HG03469 (cell line): Measurements from ENCODE around the gene HNRNPF.

ENCODE experiments used
- ATAC-seq: cut with Tn5 transposase; IDR thresholded peaks from one replicate; pipeline ENCODE4 v1.9.1; 2021; ENCODE audit warnings: mild to moderate bottlenecking, moderate library complexity, moderate number of reproducible peaks; ENCODE audit not compliant: unreplicated experiment

HNRNPF gene

DNA sequence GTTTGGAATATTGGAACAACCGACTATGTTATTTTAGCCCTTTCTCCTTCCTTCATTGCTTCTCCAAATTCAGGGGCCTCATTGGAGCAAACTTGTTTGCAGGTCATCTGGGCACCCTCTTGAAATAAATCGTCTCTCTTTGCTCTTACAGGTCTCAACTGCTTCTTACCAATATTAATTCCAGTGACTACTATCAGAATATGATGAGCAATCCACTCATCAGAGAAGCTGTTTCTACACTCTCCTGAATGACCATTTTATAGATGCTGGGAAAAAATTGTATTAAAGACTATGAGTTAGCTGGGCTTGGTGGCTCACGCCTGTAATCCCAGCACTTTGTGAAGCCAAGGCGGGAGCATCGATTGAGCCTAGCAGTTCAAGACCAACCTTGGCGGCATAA is 12.5 kb upstream of the HNRNPF start:
- ATAC-seq: no peak

DNA sequence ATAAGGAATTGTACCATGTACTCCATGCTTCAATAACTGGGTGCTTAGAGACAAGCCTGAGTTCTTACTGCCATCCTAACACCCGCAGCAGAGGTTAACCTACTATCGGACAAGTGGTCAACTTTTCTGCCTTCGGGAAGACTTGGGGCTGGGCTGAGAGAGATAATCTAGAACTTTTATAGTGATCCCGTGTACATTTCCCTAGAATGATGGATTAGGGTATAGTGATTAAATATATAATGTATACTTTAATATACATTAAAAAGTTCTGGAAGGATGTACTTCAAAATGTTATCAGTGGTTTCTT is 12.2 kb upstream of the HNRNPF start:
- no peak for ATAC-seq

DNA sequence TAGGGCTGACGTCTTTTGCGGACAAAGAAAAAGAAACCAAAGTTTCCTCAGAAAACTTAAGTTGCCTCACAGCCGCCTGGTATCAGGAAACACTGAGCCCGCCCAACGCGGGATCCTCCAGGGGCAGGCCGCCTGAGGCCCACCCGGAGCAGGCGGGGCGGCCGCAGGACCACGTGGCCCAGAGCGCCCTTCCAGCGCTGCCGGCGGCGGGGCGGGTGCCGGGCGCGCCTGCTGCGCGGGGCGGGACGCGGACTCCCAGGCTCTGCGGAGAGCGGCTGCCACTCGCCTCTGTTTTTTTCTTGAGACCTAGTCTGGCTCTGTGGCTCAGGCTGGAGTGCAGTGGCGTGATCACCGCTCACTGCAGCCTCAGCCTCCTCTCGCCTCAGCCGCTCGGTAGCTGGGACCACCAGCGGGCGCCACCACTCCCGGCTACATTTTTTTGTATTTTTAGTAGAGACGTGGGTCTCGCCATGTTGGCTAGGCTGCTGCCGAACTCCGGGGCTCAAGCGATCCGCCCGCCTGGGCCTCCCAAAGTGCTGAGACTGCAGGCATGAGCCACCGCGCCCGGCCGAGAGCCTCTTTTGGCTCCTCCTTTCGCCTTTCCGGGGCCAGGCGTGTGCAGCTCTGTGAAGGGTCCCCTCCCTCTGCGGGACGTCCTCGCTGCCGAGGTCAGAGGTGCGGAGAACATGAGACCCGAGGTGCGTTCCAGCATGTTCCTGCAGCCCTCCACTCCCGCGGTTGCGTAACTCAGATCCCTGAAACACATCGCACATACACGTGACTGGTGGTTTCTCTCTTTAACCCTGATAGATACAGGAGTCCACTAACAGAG is 11.6 kb upstream of the HNRNPF start:
- ATAC-seq: peak; percentile 65

DNA sequence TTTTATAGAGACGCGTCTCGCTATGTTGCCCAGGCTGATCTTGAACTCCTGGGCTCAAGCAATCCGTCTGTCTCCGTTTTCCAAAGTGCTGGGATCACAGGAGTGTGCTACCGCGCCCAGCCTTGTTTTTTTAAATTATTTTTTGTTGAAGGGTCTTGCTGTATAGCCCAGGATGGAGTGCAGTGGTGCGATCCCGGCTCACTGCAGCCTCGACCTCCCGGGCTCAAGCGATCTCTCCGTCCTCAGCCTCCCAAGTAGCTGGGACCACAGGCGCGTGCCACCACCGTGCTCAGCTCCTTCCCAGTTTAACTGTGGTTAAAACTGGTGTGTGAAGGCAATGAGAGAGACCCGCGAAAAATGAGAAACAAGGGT is 11.0 kb upstream of the HNRNPF start:
- no peak for ATAC-seq

DNA sequence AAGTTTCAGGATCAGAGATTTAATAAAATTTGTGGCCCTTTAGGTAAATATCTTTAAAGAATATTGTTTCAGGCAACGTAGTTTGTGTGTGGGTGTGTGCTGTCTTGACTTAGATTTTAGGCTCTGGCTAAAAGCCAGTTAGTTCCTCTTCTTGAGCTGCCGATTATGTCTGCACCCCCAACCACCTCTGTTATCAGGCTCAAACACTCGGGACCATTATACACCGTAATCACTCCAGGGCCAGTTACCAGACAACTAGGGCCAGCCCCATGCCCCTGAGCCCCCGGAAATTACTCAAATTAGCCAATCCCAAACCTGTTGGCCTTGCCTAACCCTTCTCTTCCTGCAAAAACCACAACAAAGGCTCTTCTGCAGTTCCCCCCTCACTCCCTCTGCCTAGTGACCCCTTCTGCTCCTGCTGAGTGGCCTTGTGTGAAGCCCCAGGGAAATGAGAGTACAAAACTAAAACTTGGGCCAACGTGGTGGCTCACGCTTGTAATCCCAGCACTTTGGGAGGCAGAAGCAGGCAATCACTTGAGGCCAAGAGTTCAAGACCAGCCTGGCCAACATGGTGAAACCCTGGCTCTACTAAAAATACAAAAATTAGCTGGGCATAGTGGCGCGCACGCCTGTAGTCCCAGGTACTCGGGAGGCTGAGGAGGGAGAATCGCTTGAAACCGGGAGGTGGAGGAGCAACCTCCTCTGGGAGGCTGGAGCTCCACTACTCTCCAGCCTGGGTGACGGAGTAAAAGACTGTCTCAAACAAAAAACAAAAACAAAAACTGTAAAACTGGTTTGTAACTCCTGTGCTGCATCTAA is 9.2 kb upstream of the HNRNPF start:
- ATAC-seq: no peak

DNA sequence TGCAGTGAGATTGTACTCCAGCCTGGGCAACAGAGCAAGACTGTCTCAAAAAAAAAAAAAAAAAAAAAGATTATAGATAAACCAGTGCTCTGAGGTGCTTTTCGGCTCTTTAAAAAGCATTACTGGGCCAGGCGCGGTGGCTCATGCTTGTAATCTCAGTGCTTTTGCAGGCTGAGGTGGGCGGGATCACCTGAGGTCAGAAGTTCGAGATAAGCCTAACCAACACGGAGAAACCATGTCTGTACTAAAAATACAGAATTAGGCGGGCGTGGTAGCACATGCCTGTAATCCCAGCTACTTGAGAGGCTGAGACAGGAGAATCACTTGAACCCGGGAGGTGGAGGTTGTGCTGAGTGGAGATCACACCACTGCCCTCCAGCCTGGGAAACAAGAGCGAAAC is 6.6 kb upstream of the HNRNPF start:
- ATAC-seq: no peak

DNA sequence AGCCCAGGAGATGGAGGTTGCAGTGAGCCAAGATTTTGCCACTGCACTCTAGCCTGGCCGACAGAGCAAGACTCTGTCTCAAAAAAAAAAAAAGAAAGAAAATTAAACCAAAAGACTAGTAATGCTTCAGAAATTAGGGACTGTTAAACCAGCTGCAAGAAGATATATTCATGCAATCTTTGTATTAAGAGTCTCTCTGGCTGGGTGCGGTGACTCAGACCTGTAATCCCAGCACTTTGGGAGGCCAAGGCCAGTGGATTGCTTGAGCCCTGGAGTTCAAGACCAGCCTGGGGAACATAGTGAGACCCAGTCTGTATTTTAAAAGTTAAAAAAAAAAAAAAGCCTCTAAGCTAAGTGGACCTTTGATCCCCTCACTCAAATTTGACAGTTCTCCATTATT is 2.5 kb upstream of the HNRNPF start:
- no peak for ATAC-seq

DNA sequence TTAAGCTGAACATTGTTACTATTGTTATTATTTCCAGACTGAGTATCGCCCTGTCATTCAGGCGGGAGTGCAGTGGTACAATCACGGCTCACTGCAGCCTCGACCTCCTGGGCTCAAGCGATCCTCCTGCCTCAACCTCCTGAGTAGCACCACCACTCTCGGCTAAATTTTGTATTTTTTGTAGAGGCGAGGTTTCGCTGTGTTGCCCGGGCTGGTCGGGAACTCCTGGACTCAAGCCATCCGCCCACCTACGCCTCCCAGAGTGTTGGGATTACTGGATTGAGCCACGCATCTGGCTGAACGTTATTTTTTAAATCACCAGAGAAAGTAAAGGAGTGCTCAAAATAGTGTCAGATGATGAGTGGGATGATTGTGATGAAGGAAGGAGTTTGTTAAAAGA is 1.4 kb upstream of the HNRNPF start:
- ATAC-seq: no peak

DNA sequence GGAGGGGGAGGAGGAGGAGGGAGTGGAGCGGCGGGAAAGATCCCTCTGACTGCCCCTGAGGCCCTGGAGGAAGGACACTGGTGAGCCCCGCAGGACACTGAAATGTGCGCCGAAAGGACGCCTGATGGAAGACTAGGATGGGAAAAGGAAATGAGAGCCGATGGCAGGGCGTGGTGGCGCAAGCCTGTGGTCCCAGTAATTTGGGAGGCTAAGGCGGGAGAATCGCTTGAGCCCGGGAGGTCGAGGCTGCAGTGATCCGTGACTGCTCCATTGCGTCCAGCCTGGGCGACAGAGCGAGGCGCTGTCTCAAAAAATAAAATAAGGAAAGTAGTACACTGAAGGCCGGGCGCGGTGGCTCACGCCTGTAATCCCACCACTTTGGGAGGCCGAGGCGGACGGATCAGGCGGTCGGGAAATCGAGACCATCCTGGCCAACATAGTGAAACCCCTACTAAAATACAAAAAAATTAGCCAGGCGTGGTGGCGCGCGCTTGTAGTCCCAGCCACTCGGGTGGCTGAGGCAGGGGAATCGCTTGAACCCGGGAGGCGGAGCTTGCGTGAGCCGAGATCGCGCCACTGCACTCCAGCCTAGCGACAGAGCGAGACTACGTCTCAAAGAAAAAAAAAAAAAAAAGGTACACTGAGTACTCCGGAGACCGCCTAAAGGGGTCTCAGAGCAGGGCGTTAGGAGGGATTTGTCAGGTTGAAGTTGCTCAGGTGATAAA is 561 bp upstream of the HNRNPF start:
- ATAC-seq: no peak

DNA sequence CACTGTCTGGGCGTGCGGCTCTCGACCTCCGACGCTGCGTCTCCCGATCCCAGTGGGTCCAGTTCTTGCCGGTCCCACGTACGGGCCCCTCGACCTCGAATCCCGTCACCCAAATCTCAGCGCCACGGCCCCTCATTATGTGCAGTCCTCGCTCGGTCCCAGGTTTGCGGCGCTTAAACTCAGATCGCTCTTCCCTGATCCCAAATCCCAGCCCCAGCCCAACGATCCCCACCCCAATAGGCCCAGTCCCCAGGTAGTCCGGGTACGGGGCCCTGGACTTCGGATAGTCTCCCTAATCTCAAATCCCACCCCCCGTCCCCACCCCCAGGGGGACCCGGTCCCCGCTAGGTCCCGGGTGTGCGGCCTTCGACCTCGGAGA is 666 bp downstream of the HNRNPF start:
- no peak for ATAC-seq

DNA sequence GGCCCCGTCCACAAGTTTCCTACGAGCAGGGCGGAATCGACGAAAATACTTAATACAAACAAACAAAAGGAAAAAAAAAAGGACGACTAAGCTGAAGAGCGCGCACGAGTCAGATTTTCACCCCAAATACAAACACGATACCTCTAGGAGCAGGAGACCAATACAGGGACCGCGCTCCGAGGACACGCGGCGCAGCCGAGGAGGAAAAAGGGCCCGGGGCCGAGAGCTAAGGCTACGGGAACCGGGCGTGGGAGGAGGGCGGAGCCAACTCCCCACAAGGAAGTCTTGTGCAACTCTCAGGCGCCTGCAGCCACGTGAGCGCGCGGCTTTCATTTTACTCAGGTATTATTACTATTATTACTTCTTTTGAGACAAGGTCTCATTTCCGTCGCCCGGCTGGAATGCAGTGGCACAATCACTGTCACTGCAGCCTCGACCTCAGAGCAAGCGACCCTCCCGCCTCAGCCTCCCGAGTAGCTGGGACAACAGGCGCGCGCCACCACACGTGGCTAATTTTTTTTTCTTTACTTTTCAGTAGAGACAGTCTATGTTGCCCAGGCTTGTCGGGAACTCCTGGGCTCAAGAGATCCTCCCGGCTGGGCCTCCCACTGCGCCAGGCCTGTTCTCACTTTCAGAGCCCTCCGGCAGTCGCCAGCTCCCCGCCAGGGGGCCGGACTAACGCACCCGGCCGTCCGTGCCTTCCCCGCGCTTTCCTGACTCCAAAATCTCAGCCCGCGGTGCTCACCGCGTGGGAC is 1.2 kb downstream of the HNRNPF start:
- ATAC-seq: peak; percentile 42

DNA sequence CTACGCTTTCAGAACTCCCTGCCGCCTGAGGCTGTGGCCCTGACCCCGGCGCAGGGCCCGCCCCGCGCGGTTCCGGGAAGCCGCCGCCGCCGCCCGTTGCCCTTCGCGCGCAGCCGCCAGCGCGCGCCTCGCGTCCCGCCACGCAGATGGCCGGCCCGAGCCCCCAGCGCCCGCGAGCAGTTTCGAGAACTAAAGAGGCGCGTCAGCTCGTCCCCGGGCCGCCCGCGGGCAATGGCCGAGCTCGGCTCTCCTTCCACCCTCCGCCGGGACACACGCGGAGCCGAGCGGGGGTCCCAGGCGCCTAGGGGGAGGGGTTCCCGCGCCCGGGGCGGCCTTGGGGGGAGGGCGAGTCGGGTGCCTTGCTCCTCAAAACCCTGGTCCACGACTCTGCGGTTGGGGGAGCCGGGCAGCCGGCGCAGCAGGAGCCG is 1.8 kb downstream of the HNRNPF start:
- no peak for ATAC-seq

DNA sequence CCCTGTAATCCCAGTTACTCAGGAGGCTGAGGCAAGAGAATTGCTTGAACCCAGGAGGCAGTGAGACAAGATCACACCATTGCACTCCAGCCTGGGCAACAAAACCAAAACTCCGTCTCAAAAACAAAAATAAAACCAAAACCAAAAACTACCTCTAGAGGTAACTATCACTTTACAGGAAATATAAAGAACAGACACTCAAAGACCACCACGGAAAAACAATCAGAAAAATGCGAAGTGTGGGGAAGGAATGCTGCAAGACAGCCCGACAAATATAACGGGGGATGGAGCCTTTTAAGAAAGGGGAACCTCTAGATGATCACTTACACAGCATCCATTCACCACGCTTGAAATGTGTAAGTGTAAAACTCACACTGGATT is 4.3 kb downstream of the HNRNPF start:
- ATAC-seq: no peak

DNA sequence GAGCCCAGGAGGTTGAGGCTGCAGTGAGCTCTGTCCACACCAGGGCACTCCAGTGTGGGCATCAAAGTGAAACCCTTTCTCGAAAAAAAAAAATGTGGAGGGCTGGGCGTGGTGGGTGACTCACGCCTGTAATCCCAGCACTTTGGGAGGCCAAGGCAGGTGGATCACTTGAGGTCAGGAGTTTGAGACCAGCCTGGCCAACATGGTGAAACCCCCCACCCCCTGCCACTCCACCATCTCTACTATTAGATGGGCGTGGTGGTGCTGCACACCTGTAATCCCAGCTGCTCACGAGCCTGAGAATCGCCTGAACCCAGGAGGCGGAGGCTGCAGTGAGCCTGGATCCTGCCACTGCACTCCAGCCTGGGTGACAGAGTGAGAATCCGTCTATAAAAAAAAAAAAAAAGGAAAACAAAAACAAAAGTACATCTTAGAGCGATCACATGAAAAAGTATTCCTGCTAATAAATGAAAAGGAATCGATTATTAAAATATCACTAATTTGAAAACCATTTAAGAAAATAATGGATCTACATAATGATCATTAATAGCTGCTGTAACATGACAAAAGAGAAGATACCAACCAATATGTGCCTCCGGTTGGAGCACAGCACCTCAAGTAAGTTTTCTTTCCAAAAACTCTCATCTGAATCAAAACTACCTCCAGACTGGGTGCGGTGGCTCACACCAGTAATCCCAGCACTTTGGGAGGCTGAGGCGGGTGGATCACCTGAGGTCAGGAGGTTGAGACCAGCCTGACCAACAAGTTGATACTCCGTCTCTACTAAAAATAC is 4.9 kb downstream of the HNRNPF start:
- no peak for ATAC-seq

DNA sequence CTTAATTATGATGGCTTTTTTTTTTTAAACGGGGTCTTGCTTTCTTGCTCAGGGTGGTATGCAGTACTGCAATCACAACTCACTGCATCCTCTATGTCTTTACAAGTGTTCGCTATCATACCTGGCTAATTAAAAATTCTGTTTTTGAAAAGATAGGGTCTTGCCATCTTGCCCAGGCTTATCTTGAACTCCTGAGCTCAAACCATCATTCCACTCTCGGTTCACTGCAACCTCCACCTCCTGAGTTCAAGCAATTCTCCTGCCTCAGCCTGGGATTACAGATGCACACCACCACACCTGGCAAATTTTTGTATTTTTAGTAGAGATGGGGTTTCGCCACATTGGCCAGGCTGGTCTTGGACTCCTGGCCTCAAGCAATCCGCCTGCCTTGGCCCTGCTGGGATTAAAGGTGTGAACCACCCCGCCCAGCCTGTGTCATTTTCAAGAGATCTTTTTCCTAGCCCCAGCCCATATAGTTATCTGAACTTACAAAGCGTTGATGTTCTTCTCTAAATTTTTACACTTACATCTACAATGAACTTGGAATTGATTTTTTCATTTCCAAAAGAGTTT is 6.0 kb downstream of the HNRNPF start:
- ATAC-seq: no peak

DNA sequence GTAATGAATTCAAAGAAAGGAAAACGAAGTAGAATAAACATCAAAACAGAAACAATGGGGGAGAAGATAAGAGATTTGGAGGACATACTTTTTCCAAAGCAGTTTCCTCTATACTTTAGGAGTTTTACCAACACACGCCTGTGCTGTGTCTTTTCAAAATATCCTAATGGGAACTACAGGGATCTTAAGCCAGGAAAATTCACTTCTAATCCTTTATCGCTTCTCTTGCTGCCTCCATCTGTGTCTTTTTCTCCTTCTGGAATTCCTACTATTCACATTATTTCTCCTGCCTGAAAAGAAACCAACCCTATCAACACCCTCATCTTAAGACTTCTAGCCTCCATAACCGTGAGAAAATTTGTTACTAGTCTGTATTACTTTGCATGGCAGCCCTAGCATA is 6.8 kb downstream of the HNRNPF start:
- no peak for ATAC-seq

DNA sequence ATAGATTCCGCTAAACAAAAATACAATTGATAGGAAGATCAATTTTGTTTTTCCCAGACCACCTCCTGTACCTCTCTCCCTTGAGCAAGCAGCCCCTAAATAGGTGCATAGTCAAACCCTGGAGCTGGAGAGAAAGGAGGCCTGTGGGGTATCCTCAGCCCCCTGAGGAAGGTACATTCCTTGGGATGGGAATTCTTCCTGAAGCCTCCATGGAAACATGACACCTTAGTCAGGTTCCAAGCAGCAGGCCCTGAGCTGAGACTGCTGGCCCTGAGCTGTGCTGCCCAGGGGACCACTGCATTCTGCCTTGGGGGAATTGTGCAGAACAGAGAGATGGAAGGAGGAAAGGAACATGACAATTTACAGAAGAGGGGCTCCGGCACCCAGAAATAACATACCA is 7.4 kb downstream of the HNRNPF start:
- no peak for ATAC-seq

DNA sequence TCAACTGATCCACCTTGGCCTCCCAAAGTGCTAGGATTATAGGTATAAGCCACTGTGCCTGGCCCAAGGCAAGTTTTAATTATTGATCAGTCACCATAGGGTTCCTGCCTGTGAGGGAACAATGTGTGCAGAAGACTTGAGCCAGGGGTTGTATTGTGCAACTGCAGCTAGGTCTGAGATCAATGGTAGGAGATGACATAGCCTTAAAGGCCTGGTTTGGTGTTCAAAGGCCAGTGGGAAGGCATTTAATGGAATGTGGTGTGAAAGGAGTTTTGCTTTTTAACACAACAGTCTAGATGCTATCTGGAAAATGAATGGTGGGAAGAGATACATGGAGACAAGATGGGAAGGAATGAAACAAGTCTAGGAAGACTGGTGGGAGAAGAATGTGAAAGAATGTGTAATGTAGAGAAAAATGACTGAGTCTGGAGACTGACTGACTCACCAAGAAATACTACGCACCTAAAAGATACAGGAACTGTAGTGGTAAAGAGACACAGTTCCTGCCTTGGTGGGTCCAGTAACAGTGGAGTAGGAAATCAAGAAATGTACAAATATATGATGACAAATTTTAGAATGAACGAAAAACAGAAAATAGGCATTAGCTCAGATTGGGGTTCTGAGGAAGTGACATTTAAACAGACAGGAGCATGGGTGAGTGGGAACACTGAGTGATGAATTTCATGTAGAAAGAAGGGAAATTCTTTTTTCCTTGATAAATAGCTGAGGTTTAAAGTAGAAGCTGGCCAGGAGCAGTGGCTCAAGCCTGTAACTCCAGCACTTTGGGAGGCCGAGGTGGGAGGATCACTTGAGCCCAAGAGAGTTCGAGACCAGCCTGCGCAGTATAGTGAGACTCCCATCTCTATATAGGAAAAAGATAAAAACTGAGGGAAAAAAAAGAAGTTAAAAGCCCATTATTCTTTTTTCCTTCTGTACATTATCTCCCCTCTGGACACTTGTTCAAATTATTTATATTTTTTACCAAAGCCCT is 9.4 kb downstream of the HNRNPF start:
- ATAC-seq: no peak

DNA sequence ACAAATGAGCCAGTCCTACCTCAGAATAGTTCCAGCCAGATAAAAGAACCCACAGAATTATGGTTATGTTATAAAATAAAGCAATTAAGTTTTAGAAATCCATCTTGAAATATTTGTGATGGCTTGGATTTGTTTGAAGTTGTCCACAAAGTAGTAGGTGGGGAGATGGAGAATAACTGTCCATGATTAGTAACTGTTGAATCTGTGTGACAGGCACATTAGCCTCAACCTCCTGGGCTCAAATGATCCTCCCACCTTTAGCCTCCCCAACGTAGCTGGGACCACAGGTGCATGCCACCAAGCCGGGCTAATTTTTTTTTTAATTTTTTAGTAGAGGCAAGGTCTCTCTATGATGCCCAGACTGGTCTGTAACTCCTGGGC is 10.1 kb downstream of the HNRNPF start:
- no peak for ATAC-seq
